PC-3 (cell line): ENCODE results near the gene SPDEF. TPM values are rescaled to one million over a fixed set of nuclear protein-coding genes. Genes with fewer than 3 reads are reported as not detected.
A peak's percentile ranks its signal among the peaks of the same experiment; 100 is the strongest.

Experiments used
- ATAC-seq: fragments of 200-7000 bp; cut with Tn5 transposase; 2 replicates; pipeline ENCODE4 v1.9.1; 2020; ENCODE audit warnings: mild to moderate bottlenecking, moderate library complexity
- Bru-seq: library from RNA; stranded (reverse); fragments of 400-500 nt; gene quantifications from one replicate; lab custom pipeline; 2021; lab: Mats Ljungman, UMichigan
- BruChase-seq, 2 experiments: library from RNA; stranded (reverse); fragments of 400-500 nt; gene quantifications; one replicate each; lab custom pipeline; 2021; lab: Mats Ljungman, UMichigan
- BruUV-seq: library from RNA; stranded (reverse); fragments of 400-500 nt; replicated peaks from 2 replicates; lab custom pipeline; 2021; lab: Mats Ljungman, UMichigan
- CTCF ChIA-PET: fragments of 300-600 bp; sonication (Branson Sonifier 250); formaldehyde crosslinking; loops from one replicate; lab custom pipeline; 2022; ENCODE audit warnings: antibody characterized with exemption; lab: Charles Lee
- POLR2A ChIA-PET: fragments of 300-600 bp; sonication (Branson Sonifier 250); formaldehyde crosslinking; loops from one replicate; lab custom pipeline; 2022; ENCODE audit warnings: antibody characterized with exemption; ENCODE audit not compliant: unreplicated experiment; lab: Charles Lee
- DNase-seq: peaks from one replicate; pipeline ENCODE4 v3.0.0-alpha.2; 2015
- H2AFZ ChIP-seq: fragments of 300-600 bp; sonication (generic); 2 replicates; pipeline ENCODE4 v1.6.0; 2016; ENCODE audit warnings: antibody characterized with exemption, low read length
- H3F3A ChIP-seq: fragments of 300-600 bp; sonication (generic); one replicate; pipeline ENCODE4 v1.6.0; 2017; ENCODE audit warnings: antibody characterized with exemption, low read length, control low read depth, mild to moderate bottlenecking; ENCODE audit not compliant: unreplicated experiment
- H3K27ac ChIP-seq: fragments of 300-600 bp; sonication (generic); 2 replicates; pipeline ENCODE4 v1.5.1; 2016; ENCODE audit warnings: mild to moderate bottlenecking, low read length
- H3K27me3 ChIP-seq: fragments of 300-600 bp; sonication (generic); 2 replicates; pipeline ENCODE4 v1.6.1; 2016; ENCODE audit warnings: low read length, mixed read lengths
- H3K36me3 ChIP-seq: fragments of 300-600 bp; sonication (generic); 2 replicates; pipeline ENCODE4 v1.6.1; 2016; ENCODE audit warnings: low read depth, mixed run types, low read length, mixed read lengths
- H3K4me1 ChIP-seq: fragments of 300-600 bp; sonication (generic); 2 replicates; pipeline ENCODE4 v1.5.1; 2016; ENCODE audit warnings: low read length; ENCODE audit not compliant: insufficient read depth
- H3K4me2 ChIP-seq: fragments of 300-600 bp; sonication (generic); 2 replicates; pipeline ENCODE4 v1.6.0; 2016; ENCODE audit warnings: low read length
- H3K4me3 ChIP-seq: fragments of 300-600 bp; sonication (generic); 2 replicates; pipeline ENCODE4 v1.5.1; 2016; ENCODE audit warnings: mild to moderate bottlenecking, low read length, mixed read lengths
- H3K79me2 ChIP-seq: fragments of 300-600 bp; sonication (generic); 2 replicates; pipeline ENCODE4 v1.6.1; 2017; ENCODE audit warnings: low read length, mixed read lengths
- H3K9ac ChIP-seq: fragments of 300-600 bp; sonication (generic); 2 replicates; pipeline ENCODE4 v1.6.0; 2016; ENCODE audit warnings: mild to moderate bottlenecking, low read length
- H3K9me2 ChIP-seq: fragments of 300-600 bp; sonication (generic); replicated peaks from 2 replicates; pipeline ENCODE4 v1.6.1; 2016; ENCODE audit warnings: mixed run types, low read length, mixed read lengths
- H3K9me3 ChIP-seq: fragments of 300-600 bp; sonication (generic); 2 replicates; pipeline ENCODE4 v1.6.1; 2016; ENCODE audit warnings: low read length, mixed read lengths
- H4K20me1 ChIP-seq: fragments of 300-600 bp; sonication (generic); 2 replicates; pipeline ENCODE4 v1.6.1; 2016; ENCODE audit warnings: low read length, mixed read lengths
- EZH2 ChIP-seq: fragments of 300-600 bp; sonication (generic); IDR thresholded peaks from one replicate; pipeline ENCODE4 v1.6.1; 2017; ENCODE audit warnings: antibody characterized with exemption, mild to moderate bottlenecking, low read length; ENCODE audit not compliant: unreplicated experiment
- EZH2phosphoT487 ChIP-seq: fragments of 300-600 bp; sonication (generic); IDR thresholded peaks from 2 replicates; pipeline ENCODE4 v1.6.1; 2018; ENCODE audit warnings: mild to moderate bottlenecking, antibody characterized with exemption, low read length, borderline replicate concordance
- intact Hi-C: fragments of 100-400 bp; cut with micrococcal nuclease; formaldehyde crosslinking; loops from 2 replicates; pipeline ENCODE4 v1.9.0; 2023
- long read RNA-seq: library from polyadenylated mRNA; unstranded; transcript quantifications from one replicate; pipeline ENCODE4 v2.0.0, GENCODE V29; 2021; ENCODE audit not compliant: unreplicated experiment
- total RNA-seq: library from RNA; depleted of rRNA; stranded (reverse); fragments of >200 nt; gene quantifications from 2 replicates; pipeline ENCODE4 v1.2.3, GENCODE V29; 2014; rRNA removed
- TF ChIP-seq, protein P1 (sequence below): fragments of 300-600 bp; sonication (generic); conservative IDR thresholded peaks from 2 replicates; pipeline ENCODE4 v1.5.1; 2017; ENCODE audit warnings: antibody characterized with exemption, low read depth, mild to moderate bottlenecking, low read length

Gene SPDEF
- 190 and 205 TPM in 2 replicates for total RNA-seq
- Bru-seq, nascent RNA, result percentile 86 among the genes with signal in this experiment
- percentile 88 among the genes with signal in this experiment for BruChase-seq, experiment 1, labeled RNA remaining after a 6-hour chase
- BruChase-seq, experiment 2, labeled RNA remaining after a 2-hour chase, result percentile 89 among the genes with signal in this experiment
- long read RNA-seq, transcript SPDEF-202 (5 exons, 1,866 nt), result minor isoform, 6 of 294 reads
- long read RNA-seq, transcript SPDEF-201 (6 exons, 1,895 nt), result major isoform, 236 of 294 reads
- long read RNA-seq, partial matches to known transcripts, result 21 of 294 reads
- long read RNA-seq, other reads (novel, unspliced or antisense), result 31 of 294 reads

DNA sequence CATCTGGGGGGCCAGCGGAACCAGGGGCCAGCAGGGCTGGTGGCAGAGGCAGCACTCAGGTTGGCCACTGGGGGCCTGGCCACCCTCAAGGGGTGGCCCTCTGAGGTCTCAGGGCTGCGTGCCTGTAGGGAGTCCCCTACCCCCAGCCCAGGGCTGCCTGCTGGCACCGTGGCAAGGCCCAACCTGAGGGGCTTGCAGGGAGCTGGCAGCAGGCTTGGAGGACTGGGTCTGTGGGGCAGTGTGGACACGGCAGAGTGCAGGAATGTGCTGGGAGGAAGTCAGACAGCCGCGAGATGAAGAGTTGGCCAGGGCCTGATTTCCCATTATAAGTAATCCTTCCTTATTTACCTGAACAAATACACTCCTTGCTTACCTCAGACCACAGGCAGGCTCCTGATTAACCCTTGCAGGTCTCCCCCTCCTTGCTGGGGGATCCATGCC, at the start of gene SPDEF:
SPDEF (minus strand) TSS at position 299 of the 441 bp plus-strand sequence. CDS start 11,874 bp downstream, outside the sequence.
- Histone ChIP-seq H3F3A (no peaks in the 10 kb centered on the region), H3K4me3 (peak within 1 kb of the TSS; percentile 73), H3K36me3 (peaks cover 7% of the 10 kb centered on the region), H4K20me1 (no peaks in the 10 kb centered on the region), H2AFZ (peak within 1 kb of the TSS; percentile 45; the same call in 1 of the 2 replicates), H3K27ac (peak within 1 kb of the TSS; percentile 65), H3K4me1 (peaks cover 43% of the 10 kb centered on the region), H3K9me2 (no peaks in the 10 kb centered on the region), H3K9ac (peak within 1 kb of the TSS; percentile 65), H3K79me2 (peaks cover 47% of the 10 kb centered on the region), H3K4me2 (peak within 1 kb of the TSS; percentile 85), H3K27me3 (no peaks in the 10 kb centered on the region), H3K9me3 (no peaks in the 10 kb centered on the region)
- no peak for TF ChIP-seq EZH2phosphoT487
- TF ChIP-seq, protein P1, sequence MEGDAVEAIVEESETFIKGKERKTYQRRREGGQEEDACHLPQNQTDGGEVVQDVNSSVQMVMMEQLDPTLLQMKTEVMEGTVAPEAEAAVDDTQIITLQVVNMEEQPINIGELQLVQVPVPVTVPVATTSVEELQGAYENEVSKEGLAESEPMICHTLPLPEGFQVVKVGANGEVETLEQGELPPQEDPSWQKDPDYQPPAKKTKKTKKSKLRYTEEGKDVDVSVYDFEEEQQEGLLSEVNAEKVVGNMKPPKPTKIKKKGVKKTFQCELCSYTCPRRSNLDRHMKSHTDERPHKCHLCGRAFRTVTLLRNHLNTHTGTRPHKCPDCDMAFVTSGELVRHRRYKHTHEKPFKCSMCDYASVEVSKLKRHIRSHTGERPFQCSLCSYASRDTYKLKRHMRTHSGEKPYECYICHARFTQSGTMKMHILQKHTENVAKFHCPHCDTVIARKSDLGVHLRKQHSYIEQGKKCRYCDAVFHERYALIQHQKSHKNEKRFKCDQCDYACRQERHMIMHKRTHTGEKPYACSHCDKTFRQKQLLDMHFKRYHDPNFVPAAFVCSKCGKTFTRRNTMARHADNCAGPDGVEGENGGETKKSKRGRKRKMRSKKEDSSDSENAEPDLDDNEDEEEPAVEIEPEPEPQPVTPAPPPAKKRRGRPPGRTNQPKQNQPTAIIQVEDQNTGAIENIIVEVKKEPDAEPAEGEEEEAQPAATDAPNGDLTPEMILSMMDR, result peak; percentile 43; the same call in 1 of the 2 replicates
- ChIA-PET POLR2A (no interaction called here), CTCF (interaction anchor here (0.6 kb wide), 2 partner anchors 548 to 845 kb away, joined by 3 read pairs; partner anchors contain the start of gene UQCC2)
- intact Hi-C loops, result no loop called here
- peak; percentile 86 for DNase-seq
- BruUV-seq, result no TSS peak
- ATAC-seq, result peak; percentile 56

DNA sequence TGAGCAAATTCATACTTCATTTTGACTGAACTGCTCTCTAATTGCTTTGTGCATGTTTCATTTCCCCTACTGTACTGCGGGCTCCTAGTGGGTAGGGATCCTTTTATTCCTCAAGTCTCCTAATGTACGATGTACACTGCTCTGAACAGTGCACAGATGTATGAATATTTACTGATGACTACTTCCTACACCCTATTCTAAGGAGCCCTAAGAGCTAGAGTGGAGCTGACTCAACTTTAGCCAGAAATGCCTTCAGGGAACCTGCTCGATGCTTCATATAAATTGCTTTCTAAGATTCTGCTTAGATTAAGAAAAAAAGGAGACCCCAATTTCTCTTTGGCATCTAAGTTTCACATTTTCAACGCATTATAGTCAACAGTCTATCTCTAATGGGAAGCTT, 47.6 kb upstream of the SPDEF start:
- Histone ChIP-seq H3K36me3 (no peaks in the 10 kb centered on the region), H3K4me2 (no peak overlapping the region), H3K9me3 (no peaks in the 10 kb centered on the region), H3K9me2 (no peaks in the 10 kb centered on the region), H3F3A (no peaks in the 10 kb centered on the region), H3K4me1 (peaks cover 36% of the 10 kb centered on the region), H3K79me2 (peaks cover 59% of the 10 kb centered on the region), H3K27ac (no peak overlapping the region), H2AFZ (no peak overlapping the region), H3K27me3 (no peaks in the 10 kb centered on the region), H3K4me3 (no peak overlapping the region), H4K20me1 (peaks cover 11% of the 10 kb centered on the region), H3K9ac (no peak overlapping the region)
- DNase-seq (peak; percentile 15), ATAC-seq (no peak)
- ChIA-PET POLR2A (interaction anchor here (0.6 kb wide), 1 partner anchor 87 kb away, joined by 4 read pairs; no protein-coding TSS in a partner anchor), CTCF (no interaction called here)
- intact Hi-C loops, result loop anchor here (1.0 kb wide), 1 partner anchor 74 kb away; no protein-coding TSS in a partner anchor
- no TSS peak for BruUV-seq
- TF ChIP-seq EZH2 (no peak), EZH2phosphoT487 (no peak)
- TF ChIP-seq, protein P1, result no peak
